Measurements from ENCODE around the gene PGAM5.
"Not testable (repeated sequence)": the region's sequence is repeated elsewhere in the genome, so short reads cannot be mapped to it uniquely, and the experiment has no call there.

The PGAM5 gene

DNA sequence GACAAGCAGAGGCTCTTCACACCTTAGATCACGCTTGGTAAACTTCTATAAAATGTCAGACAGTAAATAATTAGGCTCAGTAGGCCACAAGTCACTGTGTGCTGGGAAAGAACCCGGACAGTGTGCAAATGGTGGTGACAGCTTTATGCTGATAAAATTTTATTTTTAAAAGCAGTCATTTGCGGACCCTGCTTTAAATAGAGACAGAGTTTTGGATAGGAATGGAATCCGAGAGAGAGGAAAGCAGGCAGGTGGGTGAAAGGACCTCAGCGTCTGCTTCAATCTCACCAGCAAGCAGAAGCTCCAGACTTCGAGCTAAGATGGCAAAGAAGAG lies 29.6 kb downstream of the PGAM5 start:
- Mint-ChIP-seq H3K4me3 (no peak overlapping the region), H3K9me3 (no peaks in the 10 kb centered on the region), H3K27ac (no peak overlapping the region), H3K36me3 (ENCODE audit: low read depth) (peaks cover 100% of the 10 kb centered on the region), H3K4me1 (ENCODE audit: low read depth) (peaks cover 12% of the 10 kb centered on the region), H3K27me3 (no peaks in the 10 kb centered on the region)
- DNase-seq: no peak

DNA sequence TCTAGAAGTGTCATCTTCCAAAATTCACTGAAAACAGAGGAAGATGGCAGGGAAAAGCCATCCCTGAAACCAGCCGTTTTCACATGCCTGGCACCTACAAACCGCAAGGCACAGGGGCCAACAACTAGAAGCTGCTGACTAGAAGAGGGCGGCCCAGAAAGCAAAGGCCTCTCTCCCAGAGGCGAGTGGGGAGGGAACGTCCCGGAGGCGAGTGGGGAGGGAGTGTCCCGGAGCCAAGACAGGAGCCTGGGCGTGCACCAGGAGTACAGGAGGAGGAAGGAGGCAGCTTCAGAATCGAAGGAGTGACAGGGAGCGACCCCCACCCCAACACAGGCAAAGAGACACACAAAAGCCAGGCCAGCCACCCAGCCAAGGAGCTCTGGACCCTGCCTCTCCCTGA lies 30.0 kb downstream of the PGAM5 start:
- Mint-ChIP-seq H3K9me3 (no peaks in the 10 kb centered on the region), H3K4me1 (ENCODE audit: low read depth) (peaks cover 12% of the 10 kb centered on the region), H3K27me3 (no peaks in the 10 kb centered on the region), H3K36me3 (ENCODE audit: low read depth) (peaks cover 100% of the 10 kb centered on the region), H3K27ac (no peak overlapping the region), H3K4me3 (no peak overlapping the region)
- no peak for DNase-seq

DNA sequence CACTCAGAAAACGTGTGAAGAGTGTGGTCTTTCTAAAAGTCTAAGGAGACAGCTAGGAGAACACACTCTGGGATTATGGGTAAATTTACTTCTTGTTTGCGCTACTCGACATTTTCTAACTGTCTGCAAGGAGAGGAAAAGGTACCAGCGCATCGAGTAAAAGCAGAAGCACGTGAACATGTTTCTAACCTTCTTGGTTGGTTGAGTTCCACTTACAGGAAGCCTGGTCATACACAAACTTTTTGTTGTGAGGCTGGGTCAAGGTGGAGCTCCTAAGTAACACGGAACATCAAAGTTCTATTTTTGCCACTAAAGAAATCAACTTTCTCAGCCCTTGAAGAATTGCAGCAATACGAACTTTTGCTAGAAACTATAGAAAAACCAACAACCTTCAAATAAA lies 31.0 kb downstream of the PGAM5 start:
- Mint-ChIP-seq H3K27ac (peak overlapping the region; percentile 50), H3K9me3 (no peaks in the 10 kb centered on the region), H3K36me3 (ENCODE audit: low read depth) (peaks cover 100% of the 10 kb centered on the region), H3K27me3 (no peaks in the 10 kb centered on the region), H3K4me1 (ENCODE audit: low read depth) (peaks cover 12% of the 10 kb centered on the region), H3K4me3 (no peak overlapping the region)
- DNase-seq: no peak

DNA sequence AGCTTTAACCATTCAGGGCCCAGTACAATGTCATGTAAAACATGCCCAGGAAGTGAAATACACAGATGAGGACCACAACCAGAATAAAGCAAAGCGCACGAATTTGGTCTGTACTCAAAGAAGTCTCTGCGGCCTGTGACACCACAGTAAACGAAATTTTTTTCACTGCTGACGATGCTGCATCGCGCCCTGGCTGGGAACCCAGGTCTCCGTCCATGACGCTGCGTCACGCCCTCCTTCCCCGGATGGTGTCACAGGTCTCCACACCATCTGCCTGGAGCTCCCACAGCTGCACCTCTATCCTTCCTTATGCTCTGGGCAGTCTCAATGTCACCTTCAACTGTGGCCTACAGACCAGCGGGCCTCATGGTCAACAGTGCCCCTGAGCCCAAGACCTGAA lies 33.2 kb downstream of the PGAM5 start:
- H3K9me3 Mint-ChIP-seq: no peaks in the 10 kb centered on the region
- peak overlapping the region; percentile 36 for H3K27ac Mint-ChIP-seq
- no peak for DNase-seq
- peaks cover 100% of the 10 kb centered on the region for H3K36me3 Mint-ChIP-seq (ENCODE audit: low read depth)
- H3K4me1 Mint-ChIP-seq (ENCODE audit: low read depth): peaks cover 12% of the 10 kb centered on the region
- no peaks in the 10 kb centered on the region for H3K27me3 Mint-ChIP-seq
- no peak overlapping the region for H3K4me3 Mint-ChIP-seq

DNA sequence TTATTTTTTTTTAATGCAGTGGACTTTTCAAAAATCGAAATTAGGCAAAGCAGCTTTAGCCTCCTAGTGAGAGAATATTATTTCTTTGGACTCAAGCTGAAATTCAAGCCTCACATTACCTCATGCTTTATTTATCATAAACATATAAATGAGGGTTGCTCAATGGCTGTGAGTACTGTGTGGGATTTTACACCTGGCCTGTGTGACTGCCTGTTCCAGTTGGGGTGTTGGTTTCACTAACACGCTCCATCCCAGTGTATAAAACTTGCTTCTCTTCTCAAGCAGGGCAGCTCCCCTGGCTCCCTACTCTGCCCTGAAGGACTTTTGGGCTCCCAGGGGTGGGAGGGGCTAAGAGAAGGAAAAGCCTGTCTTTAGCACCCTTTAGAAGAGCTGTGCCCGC lies 36.0 kb downstream of the PGAM5 start:
- H3K4me3 Mint-ChIP-seq: no peak overlapping the region
- DNase-seq: no peak

DNA sequence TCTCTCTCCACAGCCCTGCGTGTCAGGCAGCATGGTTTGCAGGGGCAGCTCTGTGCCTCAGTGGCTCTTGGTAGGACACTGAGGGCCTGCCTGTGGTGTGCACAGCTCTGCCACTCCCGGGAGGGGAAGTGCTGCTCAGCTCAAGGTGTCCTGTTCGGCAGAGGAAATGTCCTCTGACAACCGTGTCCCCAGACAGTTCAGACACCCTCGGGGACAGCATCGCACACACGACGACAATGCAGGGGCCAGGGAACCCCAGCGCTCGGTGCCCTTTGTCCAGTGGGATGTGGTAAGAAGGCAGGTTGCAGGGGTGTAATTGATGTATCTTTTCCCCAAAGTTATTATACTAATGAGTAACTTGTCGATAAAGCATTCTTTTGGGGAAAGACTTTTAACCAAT lies 36.8 kb downstream of the PGAM5 start:
- Mint-ChIP-seq H3K4me1 (ENCODE audit: low read depth) (peaks cover 12% of the 10 kb centered on the region), H3K4me3 (no peak overlapping the region), H3K9me3 (no peaks in the 10 kb centered on the region), H3K36me3 (ENCODE audit: low read depth) (peaks cover 97% of the 10 kb centered on the region), H3K27me3 (no peaks in the 10 kb centered on the region), H3K27ac (no peak overlapping the region)
- no peak for DNase-seq

More for the DNA sequence above, 36.0 kb downstream of the PGAM5 start:
- H3K27me3 Mint-ChIP-seq: no peaks in the 10 kb centered on the region
- peaks cover 97% of the 10 kb centered on the region for H3K36me3 Mint-ChIP-seq (ENCODE audit: low read depth)
- peak overlapping the region; percentile 57 for H3K27ac Mint-ChIP-seq
- peaks cover 12% of the 10 kb centered on the region for H3K4me1 Mint-ChIP-seq (ENCODE audit: low read depth)
- no peaks in the 10 kb centered on the region for H3K9me3 Mint-ChIP-seq

DNA sequence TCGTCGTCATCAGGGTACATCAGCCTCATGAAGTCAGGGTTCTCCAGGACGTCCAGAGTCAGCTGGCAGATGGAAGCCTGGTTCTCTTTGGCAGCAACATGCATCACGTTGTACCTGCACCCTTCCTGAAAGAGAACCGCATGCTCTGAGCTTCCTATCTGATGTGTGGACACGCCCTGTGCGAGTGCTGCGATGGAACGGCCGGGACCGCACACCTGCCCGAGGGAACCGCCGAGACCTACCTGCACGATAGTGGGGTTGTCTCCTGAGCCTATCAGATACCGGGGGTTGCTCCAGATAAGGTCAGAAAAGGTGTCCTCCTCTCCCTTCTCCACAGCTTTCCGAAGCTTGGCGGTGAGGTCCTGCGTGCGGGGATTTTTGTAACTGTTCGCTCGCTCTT lies 37.3 kb downstream of the PGAM5 start:
- H3K27ac Mint-ChIP-seq: no peak overlapping the region
- peaks cover 7% of the 10 kb centered on the region for H3K4me1 Mint-ChIP-seq (ENCODE audit: low read depth)
- no peak overlapping the region for H3K4me3 Mint-ChIP-seq
- DNase-seq: no peak
- no peaks in the 10 kb centered on the region for H3K9me3 Mint-ChIP-seq
- H3K36me3 Mint-ChIP-seq (ENCODE audit: low read depth): peaks cover 97% of the 10 kb centered on the region
- no peaks in the 10 kb centered on the region for H3K27me3 Mint-ChIP-seq

DNA sequence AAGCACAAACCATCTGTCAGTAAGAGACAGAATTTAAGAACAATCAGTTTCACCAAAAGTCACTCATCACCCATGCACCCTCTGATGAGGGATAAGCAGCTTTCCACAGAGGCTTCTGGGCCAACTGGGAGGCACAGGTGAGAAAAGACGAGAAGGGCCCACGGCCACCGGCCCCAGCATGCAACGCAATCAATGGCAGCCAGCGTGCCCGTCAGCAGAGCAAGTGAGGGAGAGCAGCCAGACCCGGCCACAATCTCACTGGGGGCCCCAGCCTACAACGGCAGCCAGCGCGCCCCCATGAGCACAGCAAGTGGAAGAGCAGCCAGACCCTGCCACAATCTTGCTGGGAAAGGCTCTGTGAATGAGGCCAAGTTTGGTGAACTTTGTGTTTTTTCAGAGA lies 37.7 kb downstream of the PGAM5 start:
- Mint-ChIP-seq H3K36me3 (ENCODE audit: low read depth) (peaks cover 97% of the 10 kb centered on the region), H3K27ac (no peak overlapping the region), H3K9me3 (no peaks in the 10 kb centered on the region), H3K4me1 (ENCODE audit: low read depth) (peaks cover 6% of the 10 kb centered on the region), H3K4me3 (no peak overlapping the region), H3K27me3 (no peaks in the 10 kb centered on the region)
- no peak for DNase-seq

DNA sequence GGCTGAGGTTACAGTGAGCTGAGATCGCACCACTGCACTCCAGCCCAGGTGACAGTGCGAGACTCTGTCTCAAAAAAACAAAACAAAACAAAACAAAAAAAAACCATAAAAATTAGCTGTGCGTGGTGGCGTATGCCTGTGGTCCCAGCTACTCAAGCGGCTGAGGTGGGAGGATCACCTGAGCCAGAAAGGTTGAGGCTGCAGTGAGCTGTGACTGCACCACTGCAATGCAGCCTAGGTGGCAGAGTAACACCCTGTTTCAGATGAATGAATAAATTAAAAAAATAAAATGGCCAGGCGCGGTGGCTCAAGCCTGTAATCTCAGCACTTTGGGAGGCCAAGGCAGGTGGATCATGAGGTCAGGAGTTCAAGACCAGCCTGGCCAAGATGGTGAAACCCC lies 43.0 kb downstream of the PGAM5 start:
- DNase-seq, H3K27me3 Mint-ChIP-seq, H3K4me3 Mint-ChIP-seq, H3K27ac Mint-ChIP-seq, H3K9me3 Mint-ChIP-seq: not testable (repeated sequence)
- Mint-ChIP-seq H3K4me1 (ENCODE audit: low read depth) (peaks cover 23% of the 10 kb centered on the region), H3K36me3 (ENCODE audit: low read depth) (peaks cover 93% of the 10 kb centered on the region)

DNA sequence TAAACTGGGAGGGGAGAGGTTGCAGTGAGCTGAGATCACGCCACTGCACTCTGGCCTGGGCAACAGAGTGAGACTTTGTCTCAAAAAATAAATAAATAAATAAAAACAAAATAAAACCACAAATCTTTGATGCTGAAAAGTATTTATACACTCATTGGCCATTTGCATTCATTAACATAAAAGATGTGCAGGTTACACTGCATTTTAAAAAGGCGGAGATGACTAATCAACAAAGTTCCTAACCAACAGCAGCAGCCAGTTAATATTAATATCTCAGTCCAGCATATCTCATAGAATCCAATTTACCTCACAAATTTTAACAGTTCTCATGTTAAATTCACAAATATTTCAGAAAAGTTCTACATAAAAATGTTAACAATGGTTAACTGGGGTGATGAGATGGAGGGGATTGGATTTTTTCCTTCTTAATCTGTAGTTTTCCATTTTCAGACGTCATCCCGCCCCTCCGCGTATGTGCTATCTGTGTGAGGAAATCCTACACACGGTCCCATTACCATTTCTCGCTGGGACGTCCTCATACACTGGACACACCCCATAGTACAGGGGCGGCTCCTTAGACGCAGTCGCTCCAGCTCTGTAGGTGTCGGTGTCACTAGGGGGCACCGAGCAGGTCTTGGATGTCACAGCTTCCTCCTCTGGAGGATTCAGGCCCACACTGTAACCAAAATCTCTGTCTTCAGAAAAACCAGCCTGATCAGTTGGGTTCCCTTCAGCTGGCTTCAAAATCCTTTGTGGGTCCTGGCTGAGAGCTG lies 43.7 kb downstream of the PGAM5 start:
- DNase-seq: no peak
- H3K27ac Mint-ChIP-seq: peak overlapping the region; percentile 55
- no peaks in the 10 kb centered on the region for H3K9me3 Mint-ChIP-seq
- H3K27me3 Mint-ChIP-seq: no peaks in the 10 kb centered on the region
- H3K4me1 Mint-ChIP-seq (ENCODE audit: low read depth): peaks cover 25% of the 10 kb centered on the region
- no peak overlapping the region for H3K4me3 Mint-ChIP-seq
- peaks cover 90% of the 10 kb centered on the region for H3K36me3 Mint-ChIP-seq (ENCODE audit: low read depth)

DNA sequence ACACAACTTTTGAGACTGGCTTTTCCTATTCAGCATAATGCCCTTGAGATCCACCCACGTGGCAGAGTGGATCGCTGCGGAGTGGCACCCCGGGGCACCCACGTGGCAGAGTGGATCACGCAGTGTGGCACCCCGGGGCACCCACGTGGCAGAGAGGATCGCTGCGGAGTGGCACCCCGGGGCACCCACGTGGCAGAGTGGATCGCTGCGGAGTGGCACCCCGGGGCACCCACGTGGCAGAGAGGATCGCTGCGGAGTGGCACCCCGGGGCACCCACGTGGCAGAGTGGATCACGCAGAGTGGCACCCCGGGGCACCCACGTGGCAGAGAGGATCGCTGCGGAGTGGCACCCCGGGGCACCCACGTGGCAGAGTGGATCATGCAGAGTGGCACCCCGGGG lies 48.2 kb downstream of the PGAM5 start:
- Mint-ChIP-seq H3K4me1 (ENCODE audit: low read depth) (peaks cover 37% of the 10 kb centered on the region), H3K36me3 (ENCODE audit: low read depth) (peaks cover 65% of the 10 kb centered on the region), H3K27ac (peak overlapping the region; percentile 57)
- not testable (repeated sequence) for H3K4me3 Mint-ChIP-seq, DNase-seq, H3K27me3 Mint-ChIP-seq, H3K9me3 Mint-ChIP-seq

DNA sequence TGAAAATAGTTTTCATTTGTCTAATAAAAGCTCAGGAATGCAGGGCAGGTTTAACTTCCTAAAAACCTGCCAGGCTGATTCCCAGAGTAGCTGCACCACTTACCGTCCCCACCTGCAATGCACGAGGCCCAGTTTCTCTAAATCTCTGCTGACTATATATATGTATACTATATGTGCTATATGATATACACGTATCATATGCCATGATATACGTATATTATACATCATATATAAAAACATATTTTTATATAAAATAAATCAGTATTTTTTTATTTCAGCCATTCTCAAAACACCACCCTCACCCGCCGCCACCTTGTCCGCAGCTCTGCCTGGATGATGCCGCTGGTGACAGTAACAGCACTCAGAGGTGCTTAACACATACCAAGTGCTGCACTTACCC lies 48.7 kb downstream of the PGAM5 start:
- peaks cover 61% of the 10 kb centered on the region for H3K36me3 Mint-ChIP-seq (ENCODE audit: low read depth)
- DNase-seq: no peak
- peaks cover 35% of the 10 kb centered on the region for H3K4me1 Mint-ChIP-seq (ENCODE audit: low read depth)
- peak overlapping the region; percentile 99 for H3K27ac Mint-ChIP-seq
- H3K27me3 Mint-ChIP-seq: no peaks in the 10 kb centered on the region
- H3K9me3 Mint-ChIP-seq: no peaks in the 10 kb centered on the region
- peak overlapping the region; percentile 95 for H3K4me3 Mint-ChIP-seq

DNA sequence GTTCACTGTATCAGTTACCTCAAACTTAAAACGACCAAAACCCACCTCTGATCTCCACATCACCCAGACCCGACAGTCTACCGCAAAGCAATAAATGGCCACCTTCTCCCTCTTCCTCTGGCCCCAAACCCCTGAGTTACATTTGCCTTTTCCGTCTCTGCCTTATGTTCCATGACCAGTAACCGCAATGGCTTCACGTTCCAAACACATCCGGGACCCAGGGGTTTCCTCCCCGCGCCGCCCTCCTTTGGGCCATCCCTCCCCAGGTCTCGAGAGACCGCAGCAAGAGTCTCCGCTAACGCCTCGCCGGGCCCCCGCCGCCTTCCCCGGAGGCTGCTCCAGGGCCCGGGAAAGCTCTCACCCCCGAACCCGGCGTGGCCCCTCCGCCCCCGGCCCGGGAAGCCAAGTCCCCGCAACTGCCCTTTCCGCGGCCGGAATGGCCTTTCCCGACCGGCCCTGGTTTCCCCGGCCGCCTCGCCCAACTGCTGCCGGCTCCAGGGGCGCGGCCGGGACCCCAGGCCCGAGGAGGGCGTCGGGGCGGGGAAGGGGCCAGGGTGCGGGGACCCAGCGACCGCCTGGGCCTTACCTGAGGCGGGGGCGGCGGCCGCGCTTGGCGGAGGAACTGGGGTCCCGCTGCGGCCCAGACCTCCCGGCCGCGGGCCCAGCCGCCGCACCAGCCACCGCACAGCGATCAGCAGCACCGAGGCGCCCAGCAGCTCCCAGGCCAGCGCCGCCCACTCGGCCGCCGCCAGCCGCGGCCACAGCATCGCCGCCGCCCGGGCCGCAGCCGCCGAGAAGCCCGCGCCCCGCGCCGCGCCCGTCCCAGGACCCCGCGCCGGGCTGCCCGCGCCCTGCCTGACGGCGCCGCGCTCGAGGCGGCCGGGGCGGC lies 50.6 kb downstream of the PGAM5 start, which contains the start of gene ANKLE2:
Gene ANKLE2 (minus strand): TSS at position 801 of the 889 bp plus-strand sequence. CDS start 34 bp downstream, at position 767.
- H3K4me3 Mint-ChIP-seq: peak within 1 kb of the TSS; percentile 95
- peaks cover 43% of the 10 kb centered on the region for H3K36me3 Mint-ChIP-seq (ENCODE audit: low read depth)
- DNase-seq: peak; percentile 80
- H3K27ac Mint-ChIP-seq: peak within 1 kb of the TSS; percentile 99
- H3K9me3 Mint-ChIP-seq: no peaks in the 10 kb centered on the region
- peaks cover 33% of the 10 kb centered on the region for H3K4me1 Mint-ChIP-seq (ENCODE audit: low read depth)
- no peaks in the 10 kb centered on the region for H3K27me3 Mint-ChIP-seq

DNA sequence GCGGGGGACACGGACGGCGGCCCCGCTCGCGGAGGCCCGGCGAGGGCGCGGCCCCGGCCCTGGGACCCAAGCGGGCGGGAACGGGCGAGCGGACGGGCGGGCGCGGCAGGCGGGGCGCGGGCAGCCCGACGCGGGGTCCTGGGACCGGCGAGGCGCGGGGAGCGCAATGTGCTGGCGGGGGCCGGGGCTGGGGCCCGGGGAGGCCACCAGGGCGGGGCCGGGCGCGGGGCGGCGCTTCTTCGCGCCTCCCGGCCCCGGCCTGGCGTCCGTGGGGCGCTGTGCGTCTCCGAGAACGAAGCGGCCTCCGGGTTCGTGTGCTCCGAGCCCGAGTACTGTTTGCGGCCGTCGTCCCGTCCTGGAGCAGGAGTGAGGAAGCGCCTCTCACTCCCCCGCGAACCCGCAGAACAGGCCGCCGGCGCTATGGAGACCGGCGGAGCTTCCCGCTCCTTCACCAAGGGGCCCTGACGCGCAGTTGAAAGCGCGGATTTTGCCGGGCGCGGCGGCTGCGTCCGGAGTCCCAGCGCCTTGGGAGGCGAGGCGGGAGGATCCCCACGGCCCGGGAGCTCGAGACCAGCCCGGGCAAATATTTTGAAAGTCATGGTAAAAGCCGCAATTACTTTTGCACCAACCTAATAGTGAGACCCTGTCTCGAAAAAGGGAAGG lies 51.4 kb downstream of the PGAM5 start:
- H3K9me3 Mint-ChIP-seq: no peaks in the 10 kb centered on the region
- peak overlapping the region; percentile 91 for H3K27ac Mint-ChIP-seq
- DNase-seq: peak; percentile 91
- no peaks in the 10 kb centered on the region for H3K27me3 Mint-ChIP-seq
- peaks cover 32% of the 10 kb centered on the region for H3K4me1 Mint-ChIP-seq (ENCODE audit: low read depth)
- H3K36me3 Mint-ChIP-seq (ENCODE audit: low read depth): peaks cover 37% of the 10 kb centered on the region
- H3K4me3 Mint-ChIP-seq: peak overlapping the region; percentile 80

Measured in activated T-cell treated with anti-CD3 and anti-CD28 coated beads, Interleukin-2, amount 50 U/mL, for 24 hours (primary cell).